Heart right ventricle (tissue), 16 donors: Measurements from ENCODE around the gene BTC. TPM values are rescaled to one million over a fixed set of nuclear protein-coding genes. Genes with fewer than 3 reads are reported as not detected.

Experiments
- ATAC-seq, 8 donors: fragments of 200-7000 bp; cut with Tn5 transposase; one replicate each; pipeline ENCODE4 v1.9.1; 2020; ENCODE audit warnings: mild to moderate bottlenecking in 8 of 8, moderate library complexity in 8 of 8, moderate number of reproducible peaks in 1 of 8
- DNase-seq, 2 donors: peaks; one replicate each; pipeline ENCODE4 v3.0.0-alpha.2; 2020
- H3K27ac ChIP-seq, 10 donors: fragments of 200-600 bp; sonication (generic) in 2 of 10; one replicate each; pipeline versions ENCODE4 v1.5.0 to v1.8.0; 2020 to 2022; ENCODE audit warnings: mild to moderate bottlenecking in 3 of 10
- H3K27me3 ChIP-seq, 7 donors: fragments of 200-600 bp; one replicate each; pipeline ENCODE4 v1.8.0; 2021 to 2022; ENCODE audit warnings: mild to moderate bottlenecking in 2 of 7
- H3K36me3 ChIP-seq, 9 donors: fragments of 200-600 bp; sonication (generic) in 1 of 9; one replicate each; pipeline versions ENCODE4 v1.5.0 to v1.8.0; 2020 to 2022; ENCODE audit warnings: mild to moderate bottlenecking in 2 of 9
- H3K4me1 ChIP-seq, 9 donors: fragments of 200-600 bp; sonication (generic) in 1 of 9; one replicate each; pipeline versions ENCODE4 v1.5.0 to v1.8.0; 2020 to 2022; ENCODE audit warnings: mild to moderate bottlenecking in 4 of 9
- H3K4me3 ChIP-seq, 10 donors: fragments of 200-600 bp; sonication (generic) in 2 of 10; one replicate each; pipeline versions ENCODE4 v1.5.0 to v1.8.0; 2020 to 2022; ENCODE audit warnings: mild to moderate bottlenecking in 7 of 10, moderate library complexity in 2 of 10
- H3K9me3 ChIP-seq, 11 donors: fragments of 200-600 bp in 10 of 11; sonication (generic) in 2 of 11; one replicate each; pipeline versions ENCODE4 v1.5.0 to v1.8.0; 2013 to 2022; ENCODE audit warnings: mild to moderate bottlenecking in 2 of 11, control low read depth in 1 of 11, moderate library complexity in 1 of 11
- CTCF ChIP-seq, 9 donors: fragments of 200-600 bp; sonication (generic) in 2 of 9; IDR thresholded peaks; one replicate each; pipeline versions ENCODE4 v1.5.0 to v1.8.0; 2021 to 2022; ENCODE audit warnings: antibody characterized with exemption in 9 of 9, mild to moderate bottlenecking in 5 of 9, moderate library complexity in 1 of 9
- WGBS, 2 donors: extraction: QIAGEN DNeasy Blood & Tissue Kit; methylation state at CpG; one replicate each; pipeline ENCODE4 v1.1.7; 2013; ENCODE audit warnings: inconsistent platforms in 1 of 2; 5-methylcytosine and 5-hydroxymethylcytosine counted together
- intact Hi-C, 10 donors: fragments of 100-400 bp; cut with DNase I; formaldehyde crosslinking; loops; one replicate each; pipeline versions ENCODE4 v1.11.1 to v1.14.2; 2022
- long read RNA-seq, 3 donors: library from polyadenylated mRNA; unstranded; transcript quantifications; one replicate each; pipeline ENCODE4 v2.0.0, GENCODE V29; 2020 to 2021
- polyA plus RNA-seq, 2 donors: library from polyadenylated mRNA; stranded (reverse); fragments of 200-250 nt; gene quantifications; one replicate each; pipeline ENCODE4 v1.2.3, GENCODE V29; 2013
- total RNA-seq, 10 donors: library from RNA; stranded (reverse); fragmentation: NEBNext Ultra II Directional in 3 of 10; extraction: Animal tissue kit (Norgen Biotek cat#: 25700) in 3 of 10; gene quantifications; one replicate each; pipeline versions ENCODE4 v1.2.1 to v1.2.4, GENCODE V29; 2021 to 2023
- donor health status: Arrhythmogenic right ventricular cardiomyopathy.
- donor health status: ischemic (EF 13 %, LVEDD 7.1; RV severe dilation, severe dysfunction).
- donor health status: healthy with polysubstance abuse.
- donor health status: DM: no; HTN: yes; CAD: no.
- donor health status: DM: no; HTN: no; CAD: no.
- donor health status: ischemic (EF 25% LVEDD 6.9; RV normal size, moderate dysfunction).
- donor health status: ischemic (EF 25% LVEDD 5.7; RV mildly dilated, moderate dysfunction).
- donor health status: healthy.
- donor health status: DM: yes; HTN: yes; CAD: no.
- donor health status: Ischemic cardiomyopathy.
- donor health status: ischemic (EF 35%, LVEDD 5.7; RV mildly dilated, moderate dysfunction).
- donor health status: nonischemic (EF 11% LVEDD 7.7; RV severe dilation, severe dysfunction).
- donor health status: DM: yes; HTN: yes; CAD: no.
- donor health status: PGD.
- donor health status: ischemic (EF 29% LVEDD 5.4; RV normal size, mild dysfunction).
- donor health status: nonischemic (EF 23%, LVEDD 6.1; RV moderate dilation, normal function).

BTC gene
- under 1 TPM in 9 of 10 donors, not detected in 1; 0.07 to 0.88 (median 0.34) TPM for total RNA-seq
- polyA plus RNA-seq = under 1 TPM; 0.03 to 0.22 TPM
- long read RNA-seq, donor 1 = 0 reads
- long read RNA-seq, donor 2 = 0 reads
- long read RNA-seq, donor 3, partial matches to known transcripts = 0 of 1 reads
- long read RNA-seq, donor 3, other reads (novel, unspliced or antisense) = 1 of 1 reads

- H3K27me3 ChIP-seq = peaks cover 0 to 53% (median 26%) of the 10 kb centered on the region in 7 donors
- ATAC-seq = peak; percentile 61 to 92 (median 70)
- peak; percentile 13 to 18 for DNase-seq
These were observed at the start of gene BTC for GRCh38 chr4:74794382-74795010. BTC (minus strand) TSS chr4:74794523; CDS start chr4:74794325, 198 bp downstream.

GRCh38 chr4:74840936-74841509 lies 46.7 kb upstream of the BTC start:
- DNase-seq (no peak), ATAC-seq (no peak)
- TF ChIP-seq CTCF (IDR thresholded peaks at IDR 0.05) = no peak
- no peak overlapping the region for H3K4me3 ChIP-seq
- 54 to 55% methylated on average over 7 of the region's 7 CpGs for WGBS, 2 donors
- H3K27me3 ChIP-seq = no peaks in the 10 kb centered on the region
- no peaks in the 10 kb centered on the region for H3K36me3 ChIP-seq
- no peaks in the 10 kb centered on the region for H3K9me3 ChIP-seq
- H3K4me1 ChIP-seq = no peaks in the 10 kb centered on the region
- no peak overlapping the region for H3K27ac ChIP-seq
- intact Hi-C loops = no loop called here

More at GRCh38 chr4:74794382-74795010, at the start of gene BTC:
- intact Hi-C loops = no loop called here
- peak in 4 of 9 donors; percentile 20 to 42 (median 22) for TF ChIP-seq CTCF (IDR thresholded peaks at IDR 0.05)
- Histone ChIP-seq H3K27ac (peak within 1 kb of the TSS in 1 of 10 donors; percentile 31), H3K4me1 (peaks cover 0 to 12% (median 0%) of the 10 kb centered on the region in 9 donors), H3K36me3 (no peaks in the 10 kb centered on the region), H3K4me3 (peak within 1 kb of the TSS; percentile 11 to 66 (median 54)), H3K9me3 (no peaks in the 10 kb centered on the region)
- 2 to 3% methylated on average over 20 to 24 of the region's 24 CpGs for WGBS, 2 donors

- no peak for ATAC-seq
- no peak overlapping the region for H3K27ac ChIP-seq
These were observed 44.5 kb upstream of the BTC start for GRCh38 chr4:74838746-74839370.

More at GRCh38 chr4:74838746-74839370, 44.5 kb upstream of the BTC start:
- no peaks in the 10 kb centered on the region for H3K9me3 ChIP-seq
- 74 to 80% methylated on average over 4 of the region's 4 CpGs for WGBS, 2 donors
- DNase-seq = no peak
- H3K36me3 ChIP-seq = no peaks in the 10 kb centered on the region
- TF ChIP-seq CTCF (IDR thresholded peaks at IDR 0.05) = no peak
- H3K27me3 ChIP-seq = no peaks in the 10 kb centered on the region
- intact Hi-C loops = no loop called here
- no peak overlapping the region for H3K4me3 ChIP-seq
- H3K4me1 ChIP-seq = no peaks in the 10 kb centered on the region
